ENCODE data around the gene SLC12A7. TPM values are rescaled to one million over a fixed set of nuclear protein-coding genes. Genes with fewer than 3 reads are reported as not detected.

SLC12A7 gene
- total RNA-seq, 1 donor from 2014 or later: 4.9 TPM

GRCh38 chr5:1139331-1140170, 27.7 kb upstream of the SLC12A7 start:
- no peaks in the 10 kb centered on the region for H3K9me3 Mint-ChIP-seq (ENCODE audit: low read depth)
- no peak overlapping the region for H3K27ac Mint-ChIP-seq (ENCODE audit: unreplicated experiment)
- peaks cover 33% of the 10 kb centered on the region for H3K27me3 Mint-ChIP-seq (ENCODE audit: low read depth)
- no peak overlapping the region for H3K4me3 Mint-ChIP-seq (ENCODE audit: unreplicated experiment)
- H3K4me1 Mint-ChIP-seq (ENCODE audit: low read depth): no peaks in the 10 kb centered on the region
- no peak for DNase-seq (ENCODE audit: low spot score)
- TF ChIP-seq CTCF (IDR thresholded peaks at IDR 0.05): no peak
- no peaks in the 10 kb centered on the region for H3K36me3 Mint-ChIP-seq (ENCODE audit: low read depth)

- DNase-seq (ENCODE audit: low spot score): no peak
- peaks cover 32% of the 10 kb centered on the region for H3K27me3 Mint-ChIP-seq (ENCODE audit: low read depth)
- H3K9me3 Mint-ChIP-seq (ENCODE audit: low read depth): no peaks in the 10 kb centered on the region
- H3K4me1 Mint-ChIP-seq (ENCODE audit: low read depth): peaks cover 4% of the 10 kb centered on the region
- H3K27ac Mint-ChIP-seq (ENCODE audit: unreplicated experiment): peak overlapping the region; percentile 27
- no peaks in the 10 kb centered on the region for H3K36me3 Mint-ChIP-seq (ENCODE audit: low read depth)
- no peak for TF ChIP-seq CTCF (IDR thresholded peaks at IDR 0.05)
- H3K4me3 Mint-ChIP-seq (ENCODE audit: unreplicated experiment): no peak overlapping the region
Measured at GRCh38 chr5:1138445-1139245, 26.8 kb upstream of the SLC12A7 start.

- H3K4me3 Mint-ChIP-seq (ENCODE audit: unreplicated experiment): no peak overlapping the region
- H3K36me3 Mint-ChIP-seq (ENCODE audit: low read depth): no peaks in the 10 kb centered on the region
- H3K27ac Mint-ChIP-seq (ENCODE audit: unreplicated experiment): no peak overlapping the region
- peaks cover 9% of the 10 kb centered on the region for H3K4me1 Mint-ChIP-seq (ENCODE audit: low read depth)
- H3K27me3 Mint-ChIP-seq (ENCODE audit: low read depth): peaks cover 28% of the 10 kb centered on the region
- no peak for TF ChIP-seq CTCF (IDR thresholded peaks at IDR 0.05)
- no peak for DNase-seq (ENCODE audit: low spot score)
- no peaks in the 10 kb centered on the region for H3K9me3 Mint-ChIP-seq (ENCODE audit: low read depth)
Measured at GRCh38 chr5:1137567-1138444, 25.9 kb upstream of the SLC12A7 start.

- no peaks in the 10 kb centered on the region for H3K9me3 Mint-ChIP-seq (ENCODE audit: low read depth)
- no peaks in the 10 kb centered on the region for H3K36me3 Mint-ChIP-seq (ENCODE audit: low read depth)
- H3K4me1 Mint-ChIP-seq (ENCODE audit: low read depth): peaks cover 9% of the 10 kb centered on the region
- TF ChIP-seq CTCF (IDR thresholded peaks at IDR 0.05): no peak
- no peak overlapping the region for H3K4me3 Mint-ChIP-seq (ENCODE audit: unreplicated experiment)
- peaks cover 26% of the 10 kb centered on the region for H3K27me3 Mint-ChIP-seq (ENCODE audit: low read depth)
- H3K27ac Mint-ChIP-seq (ENCODE audit: unreplicated experiment): no peak overlapping the region
- no peak for DNase-seq (ENCODE audit: low spot score)
Measured at GRCh38 chr5:1136814-1137213, 25.0 kb upstream of the SLC12A7 start.

Measured in chondrocyte (in vitro differentiated cells).